Measurements from ENCODE around the gene STAB2.
"Not testable (repeated sequence)": the region's sequence is repeated elsewhere in the genome, so short reads cannot be mapped to it uniquely, and the experiment has no call there.

The STAB2 gene

DNA sequence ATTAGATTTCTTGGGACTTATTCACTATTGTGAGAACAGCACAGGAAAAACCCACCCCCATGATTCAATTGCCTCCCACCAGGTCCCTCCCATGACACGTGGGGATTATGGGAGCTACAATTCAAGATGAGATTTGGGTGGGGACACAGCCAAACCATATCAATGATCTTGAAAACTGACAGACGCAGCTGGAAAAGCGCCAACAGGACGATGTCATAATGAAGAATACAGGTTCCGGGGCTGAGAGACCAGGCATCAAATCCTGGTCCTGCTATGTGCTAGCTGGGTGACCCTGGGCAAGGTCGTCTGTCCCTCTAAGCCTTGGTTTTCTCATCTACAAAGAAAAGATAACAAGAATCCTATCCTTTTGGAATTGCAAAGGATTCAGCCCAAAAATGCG is 222.6 kb downstream of the STAB2 start:
- DNase-seq (ENCODE audit: low read depth), result not testable (repeated sequence)

DNA sequence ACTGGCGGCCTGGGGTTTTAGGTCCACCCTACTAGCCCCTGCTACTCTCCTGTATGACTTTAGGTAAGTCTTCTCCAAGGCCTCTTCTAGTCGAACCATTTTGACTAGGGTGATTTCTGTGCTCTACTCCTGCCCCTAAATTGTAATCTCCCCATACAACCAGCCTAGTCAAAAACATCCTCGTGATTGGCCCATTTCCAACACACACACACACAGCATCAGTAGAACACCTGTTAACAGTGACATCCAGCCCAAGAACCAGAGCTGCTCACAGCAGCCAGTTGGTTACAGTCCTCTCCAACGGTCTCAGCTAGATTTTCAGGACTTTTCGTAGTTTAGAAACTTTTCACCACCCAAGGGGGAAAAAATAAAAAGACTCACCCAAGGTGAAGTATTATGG is 223.0 kb downstream of the STAB2 start:
- no peak for DNase-seq (ENCODE audit: low read depth)

DNA sequence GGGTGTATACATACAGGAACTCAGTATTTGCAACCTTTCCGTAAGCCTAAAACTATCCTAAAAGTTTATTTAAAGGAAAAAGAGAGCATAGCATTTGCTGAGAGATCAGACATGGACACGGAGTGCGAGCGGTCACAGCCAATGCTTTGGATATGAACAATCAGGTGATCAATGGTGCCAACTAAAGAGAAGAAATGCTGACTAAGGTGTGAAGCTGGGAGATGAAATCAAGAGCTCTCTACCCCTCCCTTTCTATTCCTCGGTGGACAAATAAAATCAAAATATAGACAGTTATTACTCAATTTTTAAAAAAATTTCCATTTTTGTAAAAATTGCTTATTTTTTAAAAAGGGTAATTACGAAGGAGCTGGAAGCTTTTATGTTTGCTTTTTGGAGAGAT is 224.7 kb downstream of the STAB2 start:
- no peak for DNase-seq (ENCODE audit: low read depth)

DNA sequence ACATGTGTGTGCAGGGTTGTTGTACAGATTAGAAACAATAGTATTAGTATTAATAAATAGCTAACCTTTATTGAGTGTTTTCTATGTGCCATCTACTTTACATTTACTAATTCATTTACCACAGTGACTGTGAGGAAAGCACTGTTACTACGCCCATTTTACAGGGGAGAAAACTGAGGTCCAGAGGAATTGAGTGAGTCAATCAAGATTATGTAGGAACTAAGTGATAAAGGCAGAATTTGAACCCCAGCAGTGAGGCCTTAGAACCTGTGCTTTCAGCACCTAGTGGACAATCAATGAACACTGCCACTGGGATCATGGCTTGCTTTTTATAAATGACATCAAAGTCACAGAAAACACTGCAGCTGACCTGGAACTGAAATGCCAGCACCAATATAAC is 225.7 kb downstream of the STAB2 start:
- no peak for DNase-seq (ENCODE audit: low read depth)

DNA sequence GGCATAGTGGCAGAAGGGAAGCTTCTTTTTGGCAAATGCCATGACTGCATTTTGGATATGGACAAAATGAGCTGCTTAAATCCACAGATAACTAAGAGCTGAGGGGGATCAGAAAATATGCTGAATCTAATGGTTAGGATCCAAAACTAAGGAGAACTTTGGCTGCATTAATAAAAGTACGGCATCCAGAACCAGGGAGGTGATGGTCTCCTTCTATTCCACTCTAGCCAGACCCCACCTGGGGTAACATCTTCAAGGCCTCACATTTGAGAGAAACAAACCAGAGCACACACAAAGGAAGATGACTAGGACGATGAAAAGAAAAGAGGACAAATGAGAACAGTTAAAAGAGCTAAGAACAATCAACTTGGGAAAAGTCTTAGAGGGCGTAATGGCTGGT is 226.4 kb downstream of the STAB2 start:
- no peak for DNase-seq (ENCODE audit: low read depth)

DNA sequence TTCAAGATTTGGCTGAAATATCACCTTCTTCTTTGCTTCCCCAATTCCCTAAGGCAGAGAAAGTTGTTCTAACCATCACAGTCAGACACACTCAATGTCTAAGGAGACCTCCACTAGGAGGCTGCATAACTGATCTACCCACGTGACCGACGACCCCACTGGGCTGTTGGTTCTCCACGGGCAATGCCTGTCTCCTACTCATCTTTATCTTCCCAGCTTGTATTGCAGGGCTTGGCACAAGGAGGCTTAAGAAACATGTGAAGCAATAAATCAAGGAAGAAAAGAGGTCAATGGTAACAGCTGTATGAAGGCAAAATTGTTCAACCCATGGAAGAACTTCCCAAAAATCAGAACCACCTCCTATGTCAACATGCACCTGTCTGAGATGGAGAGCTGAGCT is 226.9 kb downstream of the STAB2 start:
- DNase-seq (ENCODE audit: low read depth), result no peak

DNA sequence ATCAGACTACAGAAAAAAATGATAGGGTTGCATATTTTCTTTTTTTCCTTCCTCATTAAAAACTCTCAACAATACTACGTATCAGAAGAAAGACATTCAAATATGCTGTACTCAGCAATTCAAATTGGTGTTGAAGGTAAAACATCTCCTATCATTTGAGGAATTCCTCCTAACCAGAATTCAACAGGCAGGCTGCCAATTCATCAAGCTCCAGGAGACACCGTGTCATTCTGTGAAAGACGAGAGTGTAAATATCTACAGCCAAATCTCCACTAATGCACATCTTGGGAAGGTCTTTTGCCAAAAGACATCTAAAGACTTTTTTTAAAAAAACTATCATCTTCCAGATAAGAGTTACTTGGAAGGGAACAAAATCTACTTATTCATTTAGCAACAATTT is 227.4 kb downstream of the STAB2 start:
- DNase-seq (ENCODE audit: low read depth), result no peak

Data from stimulated activated CD8-positive, alpha-beta memory T cell treated with anti-CD3 and anti-CD28 coated beads, Interleukin-4, amount 100 ng/mL, for 24 hours (primary cell).